SU-DHL-6 (cell line): ENCODE results near the gene FCGR3B.
"Not testable (repeated sequence)": the region's sequence is repeated elsewhere in the genome, so short reads cannot be mapped to it uniquely, and the experiment has no call there.

Experiments used
- EZH2phosphoT487 ChIP-seq: fragments of 200-600 bp; sonication (generic), shearing (Covaris generic); conservative IDR thresholded peaks from 2 replicates; pipeline ENCODE4 v1.6.1; 2018; ENCODE audit warnings: mild to moderate bottlenecking, antibody characterized with exemption, low read length, moderate library complexity, mixed read lengths
- TF ChIP-seq, protein P1 (sequence below): fragments of 200-600 bp; sonication (generic); IDR thresholded peaks from one replicate; pipeline ENCODE4 v1.5.1; 2017; ENCODE audit warnings: antibody characterized with exemption, mild to moderate bottlenecking, low read length, moderate library complexity; ENCODE audit not compliant: insufficient read depth, poor library complexity, severe bottlenecking

DNA sequence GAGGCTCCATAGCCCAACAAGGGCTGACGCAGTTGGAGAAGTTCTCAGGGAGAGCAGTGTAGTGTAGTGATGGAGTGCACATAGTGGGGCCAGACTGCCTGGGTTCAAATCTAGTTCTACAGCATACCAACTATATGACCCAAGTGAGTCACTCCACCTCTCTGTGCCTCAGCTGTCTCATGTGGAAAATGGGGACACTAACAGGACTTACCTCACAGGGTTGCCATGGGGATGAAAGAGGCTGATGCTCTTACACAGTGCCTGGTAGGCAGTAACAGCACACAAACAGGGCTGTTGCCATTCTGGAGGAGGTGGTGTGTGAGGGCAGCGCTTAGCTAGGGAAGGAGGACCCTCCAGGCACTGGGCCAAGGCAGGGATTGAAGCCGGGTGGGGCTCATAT, 38.4 kb downstream of the FCGR3B start:
- TF ChIP-seq, protein P1, sequence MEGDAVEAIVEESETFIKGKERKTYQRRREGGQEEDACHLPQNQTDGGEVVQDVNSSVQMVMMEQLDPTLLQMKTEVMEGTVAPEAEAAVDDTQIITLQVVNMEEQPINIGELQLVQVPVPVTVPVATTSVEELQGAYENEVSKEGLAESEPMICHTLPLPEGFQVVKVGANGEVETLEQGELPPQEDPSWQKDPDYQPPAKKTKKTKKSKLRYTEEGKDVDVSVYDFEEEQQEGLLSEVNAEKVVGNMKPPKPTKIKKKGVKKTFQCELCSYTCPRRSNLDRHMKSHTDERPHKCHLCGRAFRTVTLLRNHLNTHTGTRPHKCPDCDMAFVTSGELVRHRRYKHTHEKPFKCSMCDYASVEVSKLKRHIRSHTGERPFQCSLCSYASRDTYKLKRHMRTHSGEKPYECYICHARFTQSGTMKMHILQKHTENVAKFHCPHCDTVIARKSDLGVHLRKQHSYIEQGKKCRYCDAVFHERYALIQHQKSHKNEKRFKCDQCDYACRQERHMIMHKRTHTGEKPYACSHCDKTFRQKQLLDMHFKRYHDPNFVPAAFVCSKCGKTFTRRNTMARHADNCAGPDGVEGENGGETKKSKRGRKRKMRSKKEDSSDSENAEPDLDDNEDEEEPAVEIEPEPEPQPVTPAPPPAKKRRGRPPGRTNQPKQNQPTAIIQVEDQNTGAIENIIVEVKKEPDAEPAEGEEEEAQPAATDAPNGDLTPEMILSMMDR, result not testable (repeated sequence)
- TF ChIP-seq EZH2phosphoT487, result not testable (repeated sequence)
